ENCODE data around the gene OTOP2.

DNA sequence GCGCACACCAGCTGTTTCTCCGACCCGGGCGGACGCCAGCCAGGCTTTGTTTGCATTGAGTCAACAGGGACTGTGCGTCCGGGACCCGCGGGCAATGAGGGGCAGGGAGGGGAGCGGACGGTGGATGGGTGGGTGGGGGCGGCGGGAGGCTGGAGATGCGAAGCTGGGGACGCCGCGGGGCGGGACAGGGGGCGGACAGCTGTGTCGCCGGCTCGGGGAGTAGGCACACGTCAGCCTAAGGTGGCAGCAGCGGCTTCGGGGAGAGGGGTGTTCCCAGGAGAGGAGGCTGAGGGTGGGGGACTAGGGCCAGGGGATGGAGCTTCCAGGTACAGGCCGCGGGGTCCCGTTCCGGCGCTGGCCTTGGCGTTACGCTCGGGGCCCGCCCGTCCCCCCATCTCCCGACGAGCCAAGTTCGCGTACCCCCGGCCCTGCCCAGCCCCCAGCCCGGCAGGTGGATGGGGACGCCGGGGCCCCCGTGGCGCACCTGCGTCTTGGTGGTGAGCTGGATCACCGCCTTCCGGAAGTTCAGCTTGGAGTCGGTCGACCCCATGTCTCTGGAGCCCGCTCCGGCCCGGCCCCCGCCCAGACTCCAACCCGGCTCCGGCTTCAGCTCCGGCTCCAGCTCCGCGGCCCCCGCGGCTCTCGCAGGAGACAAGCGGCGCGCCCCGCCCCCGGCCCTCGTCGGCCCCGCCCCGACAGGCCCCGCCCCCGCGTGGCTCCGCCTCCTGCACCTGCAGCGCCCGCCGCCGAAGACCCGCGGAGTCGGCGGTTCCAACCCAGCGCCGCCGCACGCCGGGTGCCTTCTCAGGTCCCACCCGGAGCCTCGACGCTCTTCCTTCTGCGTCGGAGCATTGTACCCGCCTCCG, 48.3 kb downstream of the OTOP2 start, which contains the start of gene HID1:
- no peak for TF ChIP-seq ZNF768 (tag by site-specific recombination; IDR thresholded peaks at IDR 0.05)
- TF ChIP-seq ZNF785 (tag by site-specific recombination; IDR thresholded peaks at IDR 0.05), result no peak
- TF ChIP-seq, protein P1, sequence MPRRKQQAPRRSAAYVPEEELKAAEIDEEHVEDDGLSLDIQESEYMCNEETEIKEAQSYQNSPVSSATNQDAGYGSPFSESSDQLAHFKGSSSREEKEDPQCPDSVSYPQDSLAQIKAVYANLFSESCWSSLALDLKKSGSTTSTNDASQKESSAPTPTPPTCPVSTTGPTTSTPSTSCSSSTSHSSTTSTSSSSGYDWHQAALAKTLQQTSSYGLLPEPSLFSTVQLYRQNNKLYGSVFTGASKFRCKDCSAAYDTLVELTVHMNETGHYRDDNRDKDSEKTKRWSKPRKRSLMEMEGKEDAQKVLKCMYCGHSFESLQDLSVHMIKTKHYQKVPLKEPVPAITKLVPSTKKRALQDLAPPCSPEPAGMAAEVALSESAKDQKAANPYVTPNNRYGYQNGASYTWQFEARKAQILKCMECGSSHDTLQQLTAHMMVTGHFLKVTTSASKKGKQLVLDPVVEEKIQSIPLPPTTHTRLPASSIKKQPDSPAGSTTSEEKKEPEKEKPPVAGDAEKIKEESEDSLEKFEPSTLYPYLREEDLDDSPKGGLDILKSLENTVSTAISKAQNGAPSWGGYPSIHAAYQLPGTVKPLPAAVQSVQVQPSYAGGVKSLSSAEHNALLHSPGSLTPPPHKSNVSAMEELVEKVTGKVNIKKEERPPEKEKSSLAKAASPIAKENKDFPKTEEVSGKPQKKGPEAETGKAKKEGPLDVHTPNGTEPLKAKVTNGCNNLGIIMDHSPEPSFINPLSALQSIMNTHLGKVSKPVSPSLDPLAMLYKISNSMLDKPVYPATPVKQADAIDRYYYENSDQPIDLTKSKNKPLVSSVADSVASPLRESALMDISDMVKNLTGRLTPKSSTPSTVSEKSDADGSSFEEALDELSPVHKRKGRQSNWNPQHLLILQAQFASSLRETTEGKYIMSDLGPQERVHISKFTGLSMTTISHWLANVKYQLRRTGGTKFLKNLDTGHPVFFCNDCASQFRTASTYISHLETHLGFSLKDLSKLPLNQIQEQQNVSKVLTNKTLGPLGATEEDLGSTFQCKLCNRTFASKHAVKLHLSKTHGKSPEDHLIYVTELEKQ (tag by site-specific recombination; IDR thresholded peaks at IDR 0.05; ENCODE audit: borderline replicate concordance), result no peak
- TF ChIP-seq MYNN (tag by site-specific recombination; IDR thresholded peaks at IDR 0.05; ENCODE audit: borderline replicate concordance), result no peak
- no peak for TF ChIP-seq ZNF670 (tag by site-specific recombination; IDR thresholded peaks at IDR 0.05; ENCODE audit: low read depth)
- no peak for TF ChIP-seq YY1 (tag by site-specific recombination; IDR thresholded peaks at IDR 0.05)
- TF ChIP-seq, protein P2, sequence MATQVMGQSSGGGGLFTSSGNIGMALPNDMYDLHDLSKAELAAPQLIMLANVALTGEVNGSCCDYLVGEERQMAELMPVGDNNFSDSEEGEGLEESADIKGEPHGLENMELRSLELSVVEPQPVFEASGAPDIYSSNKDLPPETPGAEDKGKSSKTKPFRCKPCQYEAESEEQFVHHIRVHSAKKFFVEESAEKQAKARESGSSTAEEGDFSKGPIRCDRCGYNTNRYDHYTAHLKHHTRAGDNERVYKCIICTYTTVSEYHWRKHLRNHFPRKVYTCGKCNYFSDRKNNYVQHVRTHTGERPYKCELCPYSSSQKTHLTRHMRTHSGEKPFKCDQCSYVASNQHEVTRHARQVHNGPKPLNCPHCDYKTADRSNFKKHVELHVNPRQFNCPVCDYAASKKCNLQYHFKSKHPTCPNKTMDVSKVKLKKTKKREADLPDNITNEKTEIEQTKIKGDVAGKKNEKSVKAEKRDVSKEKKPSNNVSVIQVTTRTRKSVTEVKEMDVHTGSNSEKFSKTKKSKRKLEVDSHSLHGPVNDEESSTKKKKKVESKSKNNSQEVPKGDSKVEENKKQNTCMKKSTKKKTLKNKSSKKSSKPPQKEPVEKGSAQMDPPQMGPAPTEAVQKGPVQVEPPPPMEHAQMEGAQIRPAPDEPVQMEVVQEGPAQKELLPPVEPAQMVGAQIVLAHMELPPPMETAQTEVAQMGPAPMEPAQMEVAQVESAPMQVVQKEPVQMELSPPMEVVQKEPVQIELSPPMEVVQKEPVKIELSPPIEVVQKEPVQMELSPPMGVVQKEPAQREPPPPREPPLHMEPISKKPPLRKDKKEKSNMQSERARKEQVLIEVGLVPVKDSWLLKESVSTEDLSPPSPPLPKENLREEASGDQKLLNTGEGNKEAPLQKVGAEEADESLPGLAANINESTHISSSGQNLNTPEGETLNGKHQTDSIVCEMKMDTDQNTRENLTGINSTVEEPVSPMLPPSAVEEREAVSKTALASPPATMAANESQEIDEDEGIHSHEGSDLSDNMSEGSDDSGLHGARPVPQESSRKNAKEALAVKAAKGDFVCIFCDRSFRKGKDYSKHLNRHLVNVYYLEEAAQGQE (tag by site-specific recombination; IDR thresholded peaks at IDR 0.05), result no peak; the same call in 1 of the 2 replicates

All from HEK293 (cell line).